Measurements from ENCODE around the gene RUBCN. TPM values are rescaled to one million over a fixed set of nuclear protein-coding genes. Genes with fewer than 3 reads are reported as not detected.

Gene RUBCN
- total RNA-seq, 1 donor from 2014 or later, result 28.2 TPM

GRCh38 chr3:197782230-197782629, 45.5 kb upstream of the RUBCN start:
- H3K27me3 ChIP-seq (ENCODE audit: insufficient read depth, low read length), result no peaks in the 10 kb centered on the region
- Mint-ChIP-seq H3K4me1 (ENCODE audit: low read depth, unreplicated experiment) (no peaks in the 10 kb centered on the region), H3K27ac (ENCODE audit: unreplicated experiment) (no peak overlapping the region), H3K27me3 (ENCODE audit: low read depth, unreplicated experiment) (no peaks in the 10 kb centered on the region), H3K36me3 (ENCODE audit: low read depth, unreplicated experiment) (peaks cover 13% of the 10 kb centered on the region), H3K4me3 (ENCODE audit: unreplicated experiment) (no peak overlapping the region), H3K9me3 (ENCODE audit: unreplicated experiment) (no peaks in the 10 kb centered on the region)
- no peak overlapping the region for H2AFZ ChIP-seq (ENCODE audit: low read depth, low read length)
- no peak overlapping the region for H3K9ac ChIP-seq (ENCODE audit: low read length)
- no peaks in the 10 kb centered on the region for H3K9me3 ChIP-seq (ENCODE audit: insufficient read depth, low read depth, low read length)
- peaks cover 3% of the 10 kb centered on the region for H4K20me1 ChIP-seq (ENCODE audit: insufficient read depth, low read length)
- H3K4me3 ChIP-seq (ENCODE audit: insufficient read depth, low read depth, low read length), result no peak overlapping the region
- TF ChIP-seq CTCF (IDR thresholded peaks at IDR 0.05; ENCODE audit: insufficient read depth, low read depth, low read length), result no peak
- TF ChIP-seq EZH2 (IDR thresholded peaks at IDR 0.05; ENCODE audit: insufficient read depth, low read length), result no peak
- H3K79me2 ChIP-seq (ENCODE audit: insufficient read depth, low read length), result no peaks in the 10 kb centered on the region
- H3K4me1 ChIP-seq (ENCODE audit: insufficient read depth, low read length), result no peaks in the 10 kb centered on the region
- peaks cover 29% of the 10 kb centered on the region for H3K36me3 ChIP-seq (ENCODE audit: insufficient read depth, low read length)
- DNase-seq (ENCODE audit: low read depth) (no peak), FAIRE-seq (no peak)
- no peak overlapping the region for H3K4me2 ChIP-seq (ENCODE audit: low read length)
- no peak overlapping the region for H3K27ac ChIP-seq (ENCODE audit: low read depth, low read length)

GRCh38 chr3:197775317-197775716, 38.6 kb upstream of the RUBCN start:
- TF ChIP-seq CTCF (IDR thresholded peaks at IDR 0.05; ENCODE audit: insufficient read depth, low read depth, low read length), result no peak
- FAIRE-seq (no peak), DNase-seq (ENCODE audit: low read depth) (no peak)
- Mint-ChIP-seq H3K4me1 (ENCODE audit: low read depth, unreplicated experiment) (no peaks in the 10 kb centered on the region), H3K27me3 (ENCODE audit: low read depth, unreplicated experiment) (no peaks in the 10 kb centered on the region), H3K27ac (ENCODE audit: unreplicated experiment) (no peak overlapping the region), H3K9me3 (ENCODE audit: unreplicated experiment) (no peaks in the 10 kb centered on the region), H3K4me3 (ENCODE audit: unreplicated experiment) (no peak overlapping the region), H3K36me3 (ENCODE audit: low read depth, unreplicated experiment) (peaks cover 26% of the 10 kb centered on the region)
- H3K27ac ChIP-seq (ENCODE audit: low read depth, low read length), result no peak overlapping the region
- H4K20me1 ChIP-seq (ENCODE audit: insufficient read depth, low read length), result peaks cover 7% of the 10 kb centered on the region
- no peaks in the 10 kb centered on the region for H3K79me2 ChIP-seq (ENCODE audit: insufficient read depth, low read length)
- H3K4me3 ChIP-seq (ENCODE audit: insufficient read depth, low read depth, low read length), result no peak overlapping the region
- H3K9ac ChIP-seq (ENCODE audit: low read length), result no peak overlapping the region
- H3K4me2 ChIP-seq (ENCODE audit: low read length), result no peak overlapping the region
- no peak overlapping the region for H2AFZ ChIP-seq (ENCODE audit: low read depth, low read length)
- H3K36me3 ChIP-seq (ENCODE audit: insufficient read depth, low read length), result peaks cover 50% of the 10 kb centered on the region
- no peaks in the 10 kb centered on the region for H3K9me3 ChIP-seq (ENCODE audit: insufficient read depth, low read depth, low read length)
- H3K27me3 ChIP-seq (ENCODE audit: insufficient read depth, low read length), result no peaks in the 10 kb centered on the region
- H3K4me1 ChIP-seq (ENCODE audit: insufficient read depth, low read length), result no peaks in the 10 kb centered on the region

GRCh38 chr3:197761784-197762183, 25.1 kb upstream of the RUBCN start:
- Mint-ChIP-seq H3K9me3 (ENCODE audit: unreplicated experiment) (no peaks in the 10 kb centered on the region), H3K36me3 (ENCODE audit: low read depth, unreplicated experiment) (peaks cover 7% of the 10 kb centered on the region), H3K4me3 (ENCODE audit: unreplicated experiment) (no peak overlapping the region), H3K27ac (ENCODE audit: unreplicated experiment) (no peak overlapping the region), H3K4me1 (ENCODE audit: low read depth, unreplicated experiment) (no peaks in the 10 kb centered on the region), H3K27me3 (ENCODE audit: low read depth, unreplicated experiment) (no peaks in the 10 kb centered on the region)
- H3K9ac ChIP-seq (ENCODE audit: low read length), result no peak overlapping the region
- peaks cover 58% of the 10 kb centered on the region for H3K79me2 ChIP-seq (ENCODE audit: insufficient read depth, low read length)
- H3K27ac ChIP-seq (ENCODE audit: low read depth, low read length), result no peak overlapping the region
- H4K20me1 ChIP-seq (ENCODE audit: insufficient read depth, low read length), result peaks cover 50% of the 10 kb centered on the region
- no peak for TF ChIP-seq CTCF (IDR thresholded peaks at IDR 0.05; ENCODE audit: insufficient read depth, low read depth, low read length)
- TF ChIP-seq EZH2 (IDR thresholded peaks at IDR 0.05; ENCODE audit: insufficient read depth, low read length), result no peak
- peaks cover 21% of the 10 kb centered on the region for H3K36me3 ChIP-seq (ENCODE audit: insufficient read depth, low read length)
- no peak overlapping the region for H3K4me2 ChIP-seq (ENCODE audit: low read length)
- FAIRE-seq (no peak), DNase-seq (ENCODE audit: low read depth) (no peak)
- no peaks in the 10 kb centered on the region for H3K27me3 ChIP-seq (ENCODE audit: insufficient read depth, low read length)
- no peaks in the 10 kb centered on the region for H3K9me3 ChIP-seq (ENCODE audit: insufficient read depth, low read depth, low read length)
- H3K4me1 ChIP-seq (ENCODE audit: insufficient read depth, low read length), result no peaks in the 10 kb centered on the region
- H2AFZ ChIP-seq (ENCODE audit: low read depth, low read length), result no peak overlapping the region
- H3K4me3 ChIP-seq (ENCODE audit: insufficient read depth, low read depth, low read length), result no peak overlapping the region

Data from astrocyte (in vitro differentiated cells and primary cell).